B cell (primary cell): ENCODE results near the gene DDO. TPM values are rescaled to one million over a fixed set of nuclear protein-coding genes. Genes with fewer than 3 reads are reported as not detected.

Experiments
- ATAC-seq: fragments of 200-7000 bp; cut with Tn5 transposase; one replicate; pipeline ENCODE4 v1.10.0; 2021; ENCODE audit warnings: low read depth, mild to moderate bottlenecking, moderate number of reproducible peaks, moderate library complexity
- CTCF ChIA-PET: fragments of 350-600 bp; sonication (Branson Sonifier 250); formaldehyde crosslinking; loops from one replicate; lab custom pipeline; 2021; ENCODE audit warnings: antibody characterized with exemption, inconsistent platforms; lab: Charles Lee
- POLR2A ChIA-PET: fragments of 350-600 bp; sonication (Branson Sonifier 250); formaldehyde crosslinking; loops from one replicate; lab custom pipeline; 2021; ENCODE audit warnings: antibody characterized with exemption; lab: Charles Lee
- DNase-seq: peaks from one replicate; pipeline ENCODE4 v3.0.0; 2013
- H2AFZ ChIP-seq: 2 replicates; pipeline ENCODE4 v1.6.1; 2012; ENCODE audit warnings: mild to moderate bottlenecking, low read depth, low read length; ENCODE audit not compliant: insufficient read depth, poor library complexity, severe bottlenecking
- H3K27ac ChIP-seq, 2 donors: 1 replicate in 1 of 2; 2 replicates in 1 of 2; pipeline ENCODE4 v1.5.1; 2012 to 2013; ENCODE audit warnings: low read length in 2 of 2, mild to moderate bottlenecking in 2 of 2, moderate library complexity in 1 of 2
- H3K27me3 ChIP-seq, 4 experiments: fragments of 200-600 bp in 1 of 4; sonication (generic) in 1 of 4; replicated peaks in 1 of 4; 1 replicate in 2 of 4; 2 replicates in 2 of 4; pipeline versions ENCODE4 v1.6.1 to v1.7.0; 2013 to 2016; ENCODE audit warnings: low read length in 3 of 4, mild to moderate bottlenecking in 2 of 4, mixed read lengths in 1 of 4, moderate library complexity in 1 of 4; ENCODE audit not compliant: insufficient read depth in 4 of 4, control insufficient read depth in 3 of 4; ENCODE audit errors: control extremely low read depth in 1 of 4
- H3K36me3 ChIP-seq, 2 experiments: replicated peaks in 1 of 2; 1 replicate in 1 of 2; 2 replicates in 1 of 2; pipeline versions ENCODE4 v1.6.1 to v1.7.1; 2013; ENCODE audit warnings: low read length in 1 of 2; ENCODE audit not compliant: insufficient read depth in 2 of 2, control insufficient read depth in 1 of 2; ENCODE audit errors: control extremely low read depth in 1 of 2, extremely low read depth in 1 of 2
- H3K4me1 ChIP-seq, 2 donors: fragments of 200-600 bp in 1 of 2; sonication (generic) in 1 of 2; 1 replicate in 1 of 2; 2 replicates in 1 of 2; pipeline versions ENCODE4 v1.5.1 to v1.6.1; 2013 to 2017; ENCODE audit warnings: low read length in 2 of 2; ENCODE audit not compliant: control insufficient read depth in 2 of 2, insufficient read depth in 2 of 2
- H3K4me2 ChIP-seq: replicated peaks from 2 replicates; pipeline ENCODE3; 2012; ENCODE audit warnings: mild to moderate bottlenecking, low read depth, low read length; ENCODE audit not compliant: poor library complexity, severe bottlenecking
- H3K4me3 ChIP-seq, 5 experiments: fragments of 200-600 bp in 1 of 5; sonication (generic) in 1 of 5; 1 replicate in 3 of 5; 2 replicates in 2 of 5; pipeline versions ENCODE4 v1.5.1 to v1.7.0; 2011 to 2016; ENCODE audit warnings: low read length in 4 of 5, mild to moderate bottlenecking in 4 of 5, low read depth in 2 of 5, control low read depth in 1 of 5, moderate library complexity in 1 of 5; ENCODE audit not compliant: insufficient read depth in 1 of 5; ENCODE audit errors: control extremely low read depth in 1 of 5, extremely low read depth in 1 of 5
- H3K79me2 ChIP-seq: fragments of 200-600 bp; sonication (generic); one replicate; pipeline ENCODE4 v1.6.0; 2016; ENCODE audit warnings: low read length; ENCODE audit not compliant: control insufficient read depth, insufficient read depth
- H3K9ac ChIP-seq: fragments of 200-600 bp; sonication (generic); 2 replicates; pipeline ENCODE4 v1.6.1; 2017; ENCODE audit warnings: mild to moderate bottlenecking, low read length, moderate library complexity
- H3K9me3 ChIP-seq, 3 donors: one replicate each; pipeline versions ENCODE4 v1.6.1 to v1.7.1; 2013; ENCODE audit warnings: low read length in 2 of 3; ENCODE audit not compliant: control insufficient read depth in 2 of 3, insufficient read depth in 1 of 3; ENCODE audit errors: control extremely low read depth in 1 of 3
- H4K20me1 ChIP-seq: 2 replicates; pipeline ENCODE4 v1.6.0; 2012; ENCODE audit warnings: mild to moderate bottlenecking, low read length; ENCODE audit not compliant: insufficient read depth, control insufficient read depth, poor library complexity, severe bottlenecking
- H3K27ac Mint-ChIP-seq: one replicate; pipeline ENCODE4 v1.8.0; 2021; ENCODE audit warnings: mixed read lengths
- H3K27me3 Mint-ChIP-seq: one replicate; pipeline ENCODE4 v1.8.0; 2021; ENCODE audit warnings: mixed read lengths
- H3K4me1 Mint-ChIP-seq: one replicate; pipeline ENCODE4 v1.8.0; 2021; ENCODE audit warnings: mixed read lengths
- H3K4me3 Mint-ChIP-seq: one replicate; pipeline ENCODE4 v1.8.0; 2021; ENCODE audit warnings: mixed read lengths
- H3K9me3 Mint-ChIP-seq: one replicate; pipeline ENCODE4 v1.8.0; 2022; ENCODE audit warnings: mixed read lengths; ENCODE audit not compliant: insufficient read depth
- CTCF ChIP-seq: fragments of 200-600 bp; IDR thresholded peaks from one replicate; pipeline ENCODE4 v1.8.0; 2022; ENCODE audit warnings: antibody characterized with exemption, mild to moderate bottlenecking
- EZH2 ChIP-seq: IDR thresholded peaks from 2 replicates; pipeline ENCODE4 v1.6.1; 2012; ENCODE audit warnings: borderline replicate concordance, low read depth, mild to moderate bottlenecking, moderate library complexity, low read length; ENCODE audit not compliant: insufficient read depth, poor library complexity, severe bottlenecking
- WGBS: methylation state at CpG from one replicate; pipeline ENCODE4 v1.1.5; 2013; ENCODE audit warnings: missing lambda C conversion rate; ENCODE audit not compliant: insufficient coverage; 5-methylcytosine and 5-hydroxymethylcytosine counted together
- intact Hi-C: fragments of 100-400 bp; cut with micrococcal nuclease; formaldehyde crosslinking; loops from one replicate; pipeline ENCODE4 v1.10.0; 2022
- polyA minus RNA-seq: library from RNA; depleted of rRNA, polyadenylated mRNA; stranded (reverse); fragments of >200 nt; gene quantifications from 2 replicates; pipeline ENCODE4 v1.2.3, GENCODE V29; 2012
- polyA plus RNA-seq: library from polyadenylated mRNA; depleted of rRNA; stranded (reverse); fragments of >200 nt; gene quantifications from 2 replicates; pipeline ENCODE4 v1.2.3, GENCODE V29; 2012
- total RNA-seq, 2 donors: library from RNA; stranded (reverse); fragments of 120-200 nt in 1 of 2; gene quantifications; 1 replicate in 1 of 2; 2 replicates in 1 of 2; pipeline versions ENCODE4 v1.2.3 to v1.2.4, GENCODE V29; 2013 to 2022

The DDO gene
- total RNA-seq (not detected in 2 replicates), polyA plus RNA-seq (not detected in 2 replicates), polyA minus RNA-seq (not detected in 2 replicates)
- total RNA-seq (2013), result 0.07 TPM

DNA sequence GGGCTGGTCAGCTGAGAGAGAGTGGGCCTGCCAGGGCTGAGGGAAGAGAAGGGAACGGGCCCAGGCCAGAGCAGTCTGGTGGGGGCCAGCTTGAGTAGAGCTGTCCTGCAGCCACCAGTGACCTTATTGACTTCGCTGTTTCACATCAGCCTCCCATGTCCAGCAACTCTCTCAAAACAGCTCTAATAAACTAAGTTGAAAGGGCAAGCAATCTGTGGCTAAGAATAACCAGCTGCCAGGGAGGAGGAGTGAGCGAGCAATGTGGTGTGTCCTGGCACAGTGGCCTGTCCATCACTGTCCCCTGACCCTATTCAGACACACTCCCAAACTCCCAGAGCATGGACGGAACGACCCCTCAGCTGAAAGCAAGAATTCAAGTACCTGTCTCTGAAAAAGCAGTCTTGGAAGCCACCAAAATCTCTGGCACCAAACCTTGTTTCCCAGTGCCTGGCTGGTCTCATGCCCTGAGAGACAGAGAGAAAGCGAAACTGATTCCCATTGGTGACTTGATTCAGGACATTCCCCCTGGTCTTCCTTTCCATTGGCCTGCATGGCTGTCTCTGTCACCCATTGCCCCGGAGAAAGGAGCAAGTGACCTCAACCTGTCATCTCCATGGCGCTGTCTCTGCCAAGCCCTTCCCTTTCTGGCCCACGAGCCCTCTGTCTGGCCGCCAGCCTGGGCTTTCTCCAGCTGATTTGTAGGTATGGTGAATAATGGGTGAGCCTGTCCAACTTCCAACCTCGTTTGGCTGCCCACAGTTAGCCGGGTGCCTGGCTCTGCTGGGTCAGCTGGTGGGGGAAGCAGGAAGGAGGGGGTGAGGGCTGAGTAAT is at the start of gene DDO:
DDO (minus strand) TSS at position 490 of the 831 bp plus-strand sequence. CDS start 2,113 bp downstream, outside the sequence.
- no peaks in the 10 kb centered on the region for H3K9me3 Mint-ChIP-seq
- POLR2A ChIA-PET, result no interaction called here
- no peaks in the 10 kb centered on the region for H3K79me2 ChIP-seq
- CTCF ChIA-PET, result no interaction called here
- no peak within 1 kb of the TSS for H3K4me3 ChIP-seq
- TF ChIP-seq EZH2 (no peak), CTCF (no peak)
- no peaks in the 10 kb centered on the region for H3K9me3 ChIP-seq
- H3K9ac ChIP-seq, result peak within 1 kb of the TSS; percentile 23
- intact Hi-C loops, result no loop called here
- H3K4me1 ChIP-seq, result no peaks in the 10 kb centered on the region
- H4K20me1 ChIP-seq, result no peaks in the 10 kb centered on the region
- H2AFZ ChIP-seq, result peak within 1 kb of the TSS; percentile 54
- DNase-seq (no peak), ATAC-seq (no peak)
- no peaks in the 10 kb centered on the region for H3K36me3 ChIP-seq
- 54% methylated on average over 8 of the region's 12 CpGs for WGBS
- peaks cover 28% of the 10 kb centered on the region for H3K27me3 Mint-ChIP-seq
- no peak within 1 kb of the TSS for H3K27ac Mint-ChIP-seq
- peaks cover 4% of the 10 kb centered on the region for H3K4me1 Mint-ChIP-seq
- no peak within 1 kb of the TSS for H3K27ac ChIP-seq
- no peaks in the 10 kb centered on the region for H3K27me3 ChIP-seq
- H3K4me2 ChIP-seq, result peak within 1 kb of the TSS; percentile 49
- peak within 1 kb of the TSS; percentile 44 for H3K4me3 Mint-ChIP-seq

GRCh38 chr6:110462884-110463481 is 47.6 kb upstream of the DDO start:
- ATAC-seq, result no peak

More at GRCh38 chr6:110462884-110463481, 47.6 kb upstream of the DDO start:
- Mint-ChIP-seq H3K27me3 (peaks cover 20% of the 10 kb centered on the region), H3K4me1 (no peaks in the 10 kb centered on the region), H3K27ac (no peak overlapping the region), H3K9me3 (peaks cover 11% of the 10 kb centered on the region), H3K4me3 (no peak overlapping the region)
- H3K27ac ChIP-seq, result no peak overlapping the region
- ChIA-PET CTCF (no interaction called here), POLR2A (no interaction called here)
- H3K79me2 ChIP-seq, result no peaks in the 10 kb centered on the region
- H3K9ac ChIP-seq, result no peak overlapping the region
- H3K27me3 ChIP-seq, result no peaks in the 10 kb centered on the region
- H3K4me2 ChIP-seq, result no peak overlapping the region
- intact Hi-C loops, result no loop called here
- H3K4me1 ChIP-seq, result no peaks in the 10 kb centered on the region
- H3K9me3 ChIP-seq, result peaks cover 7 to 28% (median 12%) of the 10 kb centered on the region in 3 donors
- TF ChIP-seq CTCF (no peak), EZH2 (no peak)
- no peaks in the 10 kb centered on the region for H3K36me3 ChIP-seq
- no peak overlapping the region for H3K4me3 ChIP-seq
- H2AFZ ChIP-seq, result no peak overlapping the region
- WGBS, result 80% methylated on average over 1 of the region's 2 CpGs
- H4K20me1 ChIP-seq, result no peaks in the 10 kb centered on the region
- DNase-seq, result no peak
